NCI-H526 treated with DMSO at 0.1 percent for 48 hours (cell line): ENCODE data around the gene UBFD1.
"Not testable (repeated sequence)": the region's sequence is repeated elsewhere in the genome, so short reads cannot be mapped to it uniquely, and the experiment has no call there.

Experiments
- DNase-seq: peaks from one replicate; lab custom pipeline; 2025; lab: John Stamatoyannopoulos, UW

The UBFD1 gene

DNA sequence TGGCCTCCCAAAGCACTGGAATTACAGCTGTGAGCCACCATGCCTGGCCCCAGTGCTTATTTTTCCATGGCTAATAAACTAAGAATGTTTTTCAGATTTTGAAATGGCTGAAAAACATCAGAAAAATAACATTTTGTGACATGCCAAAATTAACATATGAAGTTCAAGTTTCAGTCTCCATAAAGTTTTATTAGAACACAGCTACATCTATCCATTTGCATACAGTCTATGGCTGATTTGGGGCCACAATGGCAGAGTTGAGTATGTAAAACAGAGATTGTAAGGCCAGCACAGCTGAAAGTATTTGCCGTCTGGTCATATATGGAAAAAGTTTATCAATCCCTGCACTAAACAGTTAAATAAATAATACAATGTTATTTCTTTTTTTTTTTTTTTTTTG, 52.4 kb downstream of the UBFD1 start:
- DNase-seq: no peak

DNA sequence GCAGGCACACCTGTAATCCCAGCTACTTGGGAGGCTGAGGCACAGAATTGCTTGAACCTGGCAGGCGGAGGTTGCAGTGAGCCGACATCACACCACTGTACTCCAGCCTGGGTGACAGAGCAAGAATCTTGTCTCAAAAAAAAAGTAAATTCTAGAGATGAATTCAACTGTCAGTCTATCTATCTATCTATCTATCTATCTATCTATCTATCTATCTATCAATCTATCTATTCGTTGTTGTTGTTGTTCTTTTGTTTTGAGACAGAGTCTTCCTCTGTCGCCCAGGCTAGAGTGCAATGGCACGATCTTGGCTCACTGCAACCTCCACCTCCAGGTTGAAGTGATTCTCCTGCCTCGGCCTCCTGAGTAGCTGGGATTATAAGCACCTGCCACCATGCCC, 53.4 kb downstream of the UBFD1 start:
- not testable (repeated sequence) for DNase-seq

DNA sequence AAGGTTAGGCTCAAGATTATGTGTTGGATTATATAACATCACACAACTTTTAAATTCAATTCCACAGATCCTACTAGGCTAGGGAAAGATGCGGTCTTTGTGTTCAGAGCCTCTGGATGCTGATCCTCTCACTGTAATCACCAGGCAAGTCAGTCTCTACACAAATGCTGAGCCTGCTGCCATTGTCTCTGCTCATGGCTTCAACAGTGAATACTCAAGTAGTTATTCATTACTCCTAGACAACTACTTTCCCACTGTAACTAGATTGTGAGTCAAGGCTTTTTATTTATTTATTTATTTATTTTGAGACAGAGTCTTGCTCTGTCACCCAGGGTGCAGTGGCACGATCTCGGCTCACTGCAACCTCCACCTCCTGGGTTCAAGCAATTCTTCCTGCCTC, 54.4 kb downstream of the UBFD1 start:
- DNase-seq: no peak

DNA sequence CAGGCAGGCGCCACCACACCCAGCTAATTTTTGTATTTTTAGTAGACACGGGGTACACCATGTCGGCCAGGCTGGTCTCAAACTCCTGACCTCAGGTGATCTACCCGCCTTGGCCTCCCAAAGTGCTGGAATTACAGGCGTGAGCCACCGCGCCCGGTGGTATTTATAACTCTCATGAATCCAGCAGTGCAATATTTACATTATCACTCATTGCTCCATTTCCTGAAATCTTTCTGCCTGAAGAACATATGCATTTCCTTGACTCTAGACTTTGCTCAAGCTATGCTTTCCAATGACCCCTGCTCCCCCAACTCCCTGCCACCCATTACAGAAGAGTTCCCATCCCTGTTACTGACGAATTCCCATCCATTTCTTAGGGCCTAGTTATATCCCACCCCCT, 58.3 kb downstream of the UBFD1 start:
- no peak for DNase-seq
